COLO668 (cell line): ENCODE measurements around the gene P2RY11.

ENCODE experiments used
- DNase-seq: peaks from one replicate; lab custom pipeline; 2025; ENCODE audit not compliant: unreplicated experiment; lab: John Stamatoyannopoulos, UW

Gene P2RY11

GRCh38 chr19:10111405-10111811, at the start of gene P2RY11:
Gene P2RY11 (plus strand): TSS chr19:10111693. CDS start chr19:10111722, 29 bp downstream.
- no peak for DNase-seq

- DNase-seq: no peak
Observed at GRCh38 chr19:10061717-10062310, 49.7 kb upstream of the P2RY11 start.

GRCh38 chr19:10068205-10068604, 43.3 kb upstream of the P2RY11 start:
- DNase-seq: no peak

- DNase-seq: no peak
Observed at GRCh38 chr19:10069046-10069445, 42.4 kb upstream of the P2RY11 start.

- no peak for DNase-seq
Observed at GRCh38 chr19:10070730-10071446, 40.6 kb upstream of the P2RY11 start.

- DNase-seq: peak; percentile 15
Observed at GRCh38 chr19:10074153-10074552, 37.3 kb upstream of the P2RY11 start.

GRCh38 chr19:10076535-10076934, 35.0 kb upstream of the P2RY11 start:
- no peak for DNase-seq

GRCh38 chr19:10078329-10078728, 33.2 kb upstream of the P2RY11 start:
- no peak for DNase-seq

- no peak for DNase-seq
Observed at GRCh38 chr19:10079031-10079453, 32.5 kb upstream of the P2RY11 start.

- DNase-seq: no peak
Observed at GRCh38 chr19:10083911-10084310, 27.6 kb upstream of the P2RY11 start.

GRCh38 chr19:10084803-10085202, 26.7 kb upstream of the P2RY11 start:
- DNase-seq: no peak

GRCh38 chr19:10085641-10086590, 25.6 kb upstream of the P2RY11 start, which contains the start of gene SHFL:
Gene SHFL (plus strand): TSS chr19:10086317. CDS start chr19:10086428, 111 bp downstream.
- peak; percentile 66 for DNase-seq

- DNase-seq: no peak
Observed at GRCh38 chr19:10086591-10087192, 24.8 kb upstream of the P2RY11 start.

GRCh38 chr19:10087296-10088061, 24.0 kb upstream of the P2RY11 start:
- no peak for DNase-seq

GRCh38 chr19:10088949-10089554, 22.4 kb upstream of the P2RY11 start:
- DNase-seq: no peak

- DNase-seq: no peak
Observed at GRCh38 chr19:10089801-10090375, 21.6 kb upstream of the P2RY11 start.

- DNase-seq: no peak
Observed at GRCh38 chr19:10091370-10091687, 20.2 kb upstream of the P2RY11 start.

GRCh38 chr19:10091895-10092641, 19.4 kb upstream of the P2RY11 start:
- no peak for DNase-seq
